ENCODE measurements around the gene XIRP1.

Gene XIRP1

GRCh38 chr3:39210078-39210477 lies 17.7 kb upstream of the XIRP1 start:
- no peak for DNase-seq (ENCODE audit: low read depth in 2 of 2)

- no peak for DNase-seq (ENCODE audit: low read depth in 2 of 2)
Observed at GRCh38 chr3:39209329-39209970, 17.1 kb upstream of the XIRP1 start.

GRCh38 chr3:39208463-39209055 lies 16.2 kb upstream of the XIRP1 start:
- no peak for DNase-seq (ENCODE audit: low read depth in 2 of 2)

GRCh38 chr3:39207361-39208186 lies 15.2 kb upstream of the XIRP1 start:
- no peak for DNase-seq (ENCODE audit: low read depth in 2 of 2)

- no peak for DNase-seq (ENCODE audit: low read depth in 2 of 2)
Observed at GRCh38 chr3:39205919-39206516, 13.6 kb upstream of the XIRP1 start.

GRCh38 chr3:39205131-39205530 lies 12.7 kb upstream of the XIRP1 start:
- no peak for DNase-seq (ENCODE audit: low read depth in 2 of 2)

GRCh38 chr3:39203860-39204259 lies 11.5 kb upstream of the XIRP1 start:
- DNase-seq (ENCODE audit: low read depth in 2 of 2), result no peak

GRCh38 chr3:39203402-39203801 lies 11.0 kb upstream of the XIRP1 start:
- no peak for DNase-seq (ENCODE audit: low read depth in 2 of 2)

- no peak for DNase-seq (ENCODE audit: low read depth in 2 of 2)
Observed at GRCh38 chr3:39202094-39202493, 9.7 kb upstream of the XIRP1 start.

GRCh38 chr3:39196671-39197356 lies 4.4 kb upstream of the XIRP1 start:
- no peak for DNase-seq (ENCODE audit: low read depth in 2 of 2)

- no peak for DNase-seq (ENCODE audit: low read depth in 2 of 2)
Observed at GRCh38 chr3:39196034-39196433, 3.6 kb upstream of the XIRP1 start.

GRCh38 chr3:39193391-39193790 lies 996 bp upstream of the XIRP1 start:
- DNase-seq (ENCODE audit: low read depth in 2 of 2), result no peak

- no peak for DNase-seq (ENCODE audit: low read depth in 2 of 2)
Observed at GRCh38 chr3:39191773-39192172, 622 bp downstream of the XIRP1 start.

- DNase-seq (ENCODE audit: low read depth in 2 of 2), result no peak
Observed at GRCh38 chr3:39191111-39191510, 1.3 kb downstream of the XIRP1 start.

GRCh38 chr3:39190281-39191025 lies 1.9 kb downstream of the XIRP1 start:
- DNase-seq (ENCODE audit: low read depth in 2 of 2), result no peak

- DNase-seq (ENCODE audit: low read depth in 2 of 2), result peak in 1 of 2 donors; percentile 25
Observed at GRCh38 chr3:39189959-39190269, 2.5 kb downstream of the XIRP1 start.

GRCh38 chr3:39189150-39189958 lies 3.0 kb downstream of the XIRP1 start:
- DNase-seq (ENCODE audit: low read depth in 2 of 2), result no peak

- no peak for DNase-seq (ENCODE audit: low read depth in 2 of 2)
Observed at GRCh38 chr3:39188271-39189149, 3.9 kb downstream of the XIRP1 start.

- DNase-seq (ENCODE audit: low read depth in 2 of 2), result no peak
Observed at GRCh38 chr3:39187372-39188155, 4.8 kb downstream of the XIRP1 start.

Data from stimulated activated CD8-positive, alpha-beta memory T cell treated with anti-CD3 and anti-CD28 coated beads, Interleukin-15, amount 100 ng/mL, for 4 hours (primary cell).